ENCODE measurements around the gene PLCH1.

- TF ChIP-seq CTCF (conservative IDR thresholded peaks at IDR 0.05) = no peak
- TF ChIP-seq ZFX (IDR thresholded peaks at IDR 0.05) = no peak
These were observed 126.3 kb downstream of the PLCH1 start for GRCh38 chr3:155618543-155618942.

Data from C4-2B (cell line).